ENCODE results near the gene CEP44. TPM values are rescaled to one million over a fixed set of nuclear protein-coding genes. Genes with fewer than 3 reads are reported as not detected.
A peak's percentile ranks its signal among the peaks of the same experiment; 100 is the strongest.

The CEP44 gene
- total RNA-seq, 1 experiment from 2014 or later, result 8.4 TPM

- POLR2A ChIA-PET (ENCODE audit: unreplicated experiment), result no interaction called here
- Histone ChIP-seq H3K9ac (ENCODE audit: low read length) (no peak overlapping the region), H3K27ac (ENCODE audit: low read length) (no peak overlapping the region), H4K20me1 (ENCODE audit: low read length) (no peaks in the 10 kb centered on the region), H2AFZ (ENCODE audit: low read length) (no peak overlapping the region), H3K79me2 (ENCODE audit: low read length) (peaks cover 46% of the 10 kb centered on the region), H3K27me3 (ENCODE audit: low read length) (no peaks in the 10 kb centered on the region), H3K9me2 (replicated peaks; ENCODE audit: low read length) (no peaks in the 10 kb centered on the region), H3K4me3 (ENCODE audit: low read length) (no peak overlapping the region), H3K9me3 (ENCODE audit: low read length) (no peaks in the 10 kb centered on the region), H3K4me2 (ENCODE audit: low read length) (no peak overlapping the region), H3K4me1 (ENCODE audit: insufficient read depth, low read length) (peaks cover 9% of the 10 kb centered on the region; the same call in 1 of the 2 replicates), H3F3A (ENCODE audit: low read length, unreplicated experiment) (no peaks in the 10 kb centered on the region), H3K36me3 (ENCODE audit: low read depth, low read length) (0 out of 2 replicates have a peak, but pooled peaks cover 5% of the 10 kb centered on the region)
- BruUV-seq (replicated peaks), result no TSS peak
- TF ChIP-seq CTCF (conservative IDR thresholded peaks at IDR 0.05; ENCODE audit: low read depth, low read length) (no peak), EZH2 (IDR thresholded peaks at IDR 0.05; ENCODE audit: low read length, unreplicated experiment) (no peak), EZH2phosphoT487 (IDR thresholded peaks at IDR 0.05; ENCODE audit: borderline replicate concordance, low read length) (no peak)
- ATAC-seq (no peak), DNase-seq (no peak)
- intact Hi-C loops (cut with micrococcal nuclease), result loop anchor here (5.0 kb wide), 1 partner anchor 42 kb away; no protein-coding TSS in a partner anchor
- CTCF ChIA-PET, result no interaction called here
Observed at GRCh38 chr4:174275101-174275500, 8.6 kb upstream of the CEP44 start.

GRCh38 chr4:174277433-174277832 is 6.3 kb upstream of the CEP44 start:
- Histone ChIP-seq H2AFZ (ENCODE audit: low read length) (no peak overlapping the region), H3K27ac (ENCODE audit: low read length) (no peak overlapping the region), H3K9ac (ENCODE audit: low read length) (no peak overlapping the region), H3K79me2 (ENCODE audit: low read length) (peaks cover 68% of the 10 kb centered on the region), H3F3A (ENCODE audit: low read length, unreplicated experiment) (no peaks in the 10 kb centered on the region), H3K4me3 (ENCODE audit: low read length) (no peak overlapping the region), H3K36me3 (ENCODE audit: low read depth, low read length) (0 out of 2 replicates have a peak, but pooled peaks cover 5% of the 10 kb centered on the region), H3K4me1 (ENCODE audit: insufficient read depth, low read length) (peaks cover 15% of the 10 kb centered on the region; the same call in 1 of the 2 replicates), H3K4me2 (ENCODE audit: low read length) (no peak overlapping the region), H3K9me3 (ENCODE audit: low read length) (no peaks in the 10 kb centered on the region), H3K9me2 (replicated peaks; ENCODE audit: low read length) (no peaks in the 10 kb centered on the region), H3K27me3 (ENCODE audit: low read length) (no peaks in the 10 kb centered on the region), H4K20me1 (ENCODE audit: low read length) (no peaks in the 10 kb centered on the region)
- DNase-seq, result no peak
- ChIA-PET POLR2A (ENCODE audit: unreplicated experiment) (no interaction called here), CTCF (no interaction called here)
- intact Hi-C loops (cut with micrococcal nuclease), result loop anchor here (5.0 kb wide), 1 partner anchor 40 kb away; no protein-coding TSS in a partner anchor
- no peak for ATAC-seq
- TF ChIP-seq EZH2 (IDR thresholded peaks at IDR 0.05; ENCODE audit: low read length, unreplicated experiment) (no peak), CTCF (conservative IDR thresholded peaks at IDR 0.05; ENCODE audit: low read depth, low read length) (no peak), EZH2phosphoT487 (IDR thresholded peaks at IDR 0.05; ENCODE audit: borderline replicate concordance, low read length) (no peak)
- BruUV-seq (replicated peaks), result no TSS peak

GRCh38 chr4:174278467-174278866 is 5.2 kb upstream of the CEP44 start:
- Histone ChIP-seq H2AFZ (ENCODE audit: low read length) (no peak overlapping the region), H3K9ac (ENCODE audit: low read length) (no peak overlapping the region), H3F3A (ENCODE audit: low read length, unreplicated experiment) (no peaks in the 10 kb centered on the region), H3K9me3 (ENCODE audit: low read length) (no peaks in the 10 kb centered on the region), H4K20me1 (ENCODE audit: low read length) (no peaks in the 10 kb centered on the region), H3K4me2 (ENCODE audit: low read length) (no peak overlapping the region), H3K4me1 (ENCODE audit: insufficient read depth, low read length) (peaks cover 15% of the 10 kb centered on the region; the same call in 1 of the 2 replicates), H3K4me3 (ENCODE audit: low read length) (no peak overlapping the region), H3K36me3 (ENCODE audit: low read depth, low read length) (0 out of 2 replicates have a peak, but pooled peaks cover 5% of the 10 kb centered on the region), H3K79me2 (ENCODE audit: low read length) (peaks cover 73% of the 10 kb centered on the region), H3K9me2 (replicated peaks; ENCODE audit: low read length) (no peaks in the 10 kb centered on the region), H3K27ac (ENCODE audit: low read length) (no peak overlapping the region), H3K27me3 (ENCODE audit: low read length) (no peaks in the 10 kb centered on the region)
- CTCF ChIA-PET, result no interaction called here
- DNase-seq (peak; percentile 6), ATAC-seq (no peak)
- no TSS peak for BruUV-seq (replicated peaks)
- TF ChIP-seq EZH2 (IDR thresholded peaks at IDR 0.05; ENCODE audit: low read length, unreplicated experiment) (no peak), CTCF (conservative IDR thresholded peaks at IDR 0.05; ENCODE audit: low read depth, low read length) (no peak), EZH2phosphoT487 (IDR thresholded peaks at IDR 0.05; ENCODE audit: borderline replicate concordance, low read length) (no peak)
- POLR2A ChIA-PET (ENCODE audit: unreplicated experiment), result no interaction called here
- intact Hi-C loops (cut with micrococcal nuclease), result loop anchor here (5.0 kb wide), 1 partner anchor 39 kb away; no protein-coding TSS in a partner anchor
